Measurements from ENCODE around the gene SCOC.

GRCh38 chr4:140374130-140374477 is 658 bp downstream of the SCOC start:
- TF ChIP-seq CTCF (IDR thresholded peaks at IDR 0.05 in 8 of 11, conservative IDR thresholded peaks at IDR 0.05 in 3 of 11) (no peak), POLR2AphosphoS5 (IDR thresholded peaks at IDR 0.05) (no peak)
